Fibroblast of lung (primary cell): Measurements from ENCODE around the gene FAM228A. TPM values are rescaled to one million over a fixed set of nuclear protein-coding genes. Genes with fewer than 3 reads are reported as not detected.

Experiments used
- DNase-seq, 2 donors: peaks; one replicate each; pipeline versions ENCODE4 v3.0.0 to v3.0.0-alpha.2; 2010; ENCODE audit warnings: low read depth in 2 of 2
- H2AFZ ChIP-seq: 2 replicates; pipeline ENCODE4 v1.5.1; 2012; ENCODE audit warnings: low read length, control low read depth, inconsistent platforms
- H3K27ac ChIP-seq: 2 replicates; pipeline ENCODE4 v1.5.1; 2011; ENCODE audit warnings: low read length, control low read depth; ENCODE audit not compliant: insufficient read depth
- H3K27me3 ChIP-seq: 2 replicates; pipeline ENCODE4 v1.5.1; 2011; ENCODE audit warnings: mild to moderate bottlenecking, low read length; ENCODE audit not compliant: control insufficient read depth, insufficient read depth
- H3K36me3 ChIP-seq: 2 replicates; pipeline ENCODE4 v1.5.1; 2011; ENCODE audit warnings: low read length; ENCODE audit not compliant: control insufficient read depth, insufficient read depth
- H3K4me1 ChIP-seq: 2 replicates; pipeline ENCODE4 v1.5.1; 2011; ENCODE audit warnings: low read length; ENCODE audit not compliant: control insufficient read depth, insufficient read depth; ENCODE audit errors: extremely low read depth
- H3K4me2 ChIP-seq: 2 replicates; pipeline ENCODE4 v1.5.1; 2011; ENCODE audit warnings: low read length, control low read depth; ENCODE audit not compliant: insufficient read depth; ENCODE audit errors: extremely low read depth
- H3K4me3 ChIP-seq, 4 experiments: fragments of 200-600 bp in 1 of 4; sonication (generic) in 1 of 4; replicated peaks in 1 of 4; 2 replicates each; pipeline ENCODE4 v1.5.1; 2011 to 2016; ENCODE audit warnings: low read length in 4 of 4, low read depth in 3 of 4, mild to moderate bottlenecking in 3 of 4, control low read depth in 2 of 4, inconsistent platforms in 1 of 4, mixed read lengths in 1 of 4; ENCODE audit not compliant: insufficient read depth in 1 of 4; ENCODE audit errors: control extremely low read depth in 1 of 4
- H3K79me2 ChIP-seq: 2 replicates; pipeline ENCODE4 v1.5.1; 2012; ENCODE audit warnings: mild to moderate bottlenecking, low read length, inconsistent platforms; ENCODE audit not compliant: control insufficient read depth, insufficient read depth
- H3K9ac ChIP-seq: 2 replicates; pipeline ENCODE4 v1.5.1; 2011; ENCODE audit warnings: mild to moderate bottlenecking, low read length, control low read depth; ENCODE audit not compliant: insufficient read depth
- H3K9me3 ChIP-seq: 2 replicates; pipeline ENCODE4 v1.5.1; 2012; ENCODE audit warnings: low read depth, low read length; ENCODE audit not compliant: control insufficient read depth, insufficient read depth
- H4K20me1 ChIP-seq: 2 replicates; pipeline ENCODE4 v1.5.1; 2011; ENCODE audit warnings: low read length; ENCODE audit not compliant: control insufficient read depth, insufficient read depth; ENCODE audit errors: extremely low read depth
- CTCF ChIP-seq, 2 donors: IDR thresholded peaks in 1 of 2; conservative IDR thresholded peaks in 1 of 2; 1 replicate in 1 of 2; 2 replicates in 1 of 2; pipeline ENCODE4 v1.5.1; 2011 to 2012; ENCODE audit warnings: low read length in 2 of 2, control low read depth in 1 of 2, inconsistent platforms in 1 of 2, low read depth in 1 of 2, mild to moderate bottlenecking in 1 of 2
- EZH2 ChIP-seq: IDR thresholded peaks from 2 replicates; pipeline ENCODE4 v1.5.1; 2012; ENCODE audit warnings: low read length, control low read depth, mild to moderate bottlenecking; ENCODE audit errors: missing control alignments
- polyA plus RNA-seq, 2 donors: library from polyadenylated mRNA; depleted of rRNA in 1 of 2; stranded (reverse) in 1 of 2; unstranded in 1 of 2; fragments of >200 nt; gene quantifications; 2 replicates each; pipeline ENCODE4 v1.2.1, GENCODE V29; 2011 to 2012; ENCODE audit warnings: missing spikeins in 1 of 2
- total RNA-seq: library from RNA; depleted of rRNA; stranded (reverse); fragments of >200 nt; gene quantifications from 2 replicates; pipeline ENCODE4 v1.2.1, GENCODE V29; 2014

Gene FAM228A
- total and polyA plus RNA-seq, 2 donors (not counting 1 experiment from before 2014, with no cell fraction given), result 0.99 to 4.3 TPM

GRCh38 chr2:24182507-24182906 lies 7.7 kb downstream of the FAM228A start:
- no peaks in the 10 kb centered on the region for H3K79me2 ChIP-seq
- H3K4me3 ChIP-seq, result no peak overlapping the region
- TF ChIP-seq CTCF (conservative IDR thresholded peaks at IDR 0.05 in 1 of 2, IDR thresholded peaks at IDR 0.05 in 1 of 2; ENCODE audit: low read depth in 1 of 2, low read length in 2 of 2) (no peak), EZH2 (no peak)
- H3K9me3 ChIP-seq, result no peaks in the 10 kb centered on the region
- no peak overlapping the region for H2AFZ ChIP-seq
- no peak overlapping the region for H3K4me2 ChIP-seq
- no peak for DNase-seq
- H3K27ac ChIP-seq, result no peak overlapping the region
- H3K9ac ChIP-seq, result no peak overlapping the region
- H4K20me1 ChIP-seq, result no peaks in the 10 kb centered on the region
- H3K27me3 ChIP-seq, result no peaks in the 10 kb centered on the region
- H3K36me3 ChIP-seq, result no peaks in the 10 kb centered on the region
- H3K4me1 ChIP-seq, result no peaks in the 10 kb centered on the region

GRCh38 chr2:24183366-24184069 lies 8.7 kb downstream of the FAM228A start:
- Histone ChIP-seq H3K4me3 (no peak overlapping the region), H3K79me2 (no peaks in the 10 kb centered on the region), H3K27ac (no peak overlapping the region), H3K4me2 (no peak overlapping the region), H3K27me3 (no peaks in the 10 kb centered on the region), H3K9ac (no peak overlapping the region), H3K9me3 (no peaks in the 10 kb centered on the region), H2AFZ (no peak overlapping the region), H3K36me3 (no peaks in the 10 kb centered on the region), H3K4me1 (no peaks in the 10 kb centered on the region), H4K20me1 (no peaks in the 10 kb centered on the region)
- no peak for DNase-seq
- no peak for TF ChIP-seq CTCF (conservative IDR thresholded peaks at IDR 0.05 in 1 of 2, IDR thresholded peaks at IDR 0.05 in 1 of 2; ENCODE audit: low read depth in 1 of 2, low read length in 2 of 2)
- TF ChIP-seq EZH2, result no peak

GRCh38 chr2:24189551-24189950 lies 14.7 kb downstream of the FAM228A start:
- no peak for TF ChIP-seq EZH2
- no peak for TF ChIP-seq CTCF (conservative IDR thresholded peaks at IDR 0.05 in 1 of 2, IDR thresholded peaks at IDR 0.05 in 1 of 2; ENCODE audit: low read depth in 1 of 2, low read length in 2 of 2)
- no peak overlapping the region for H3K4me3 ChIP-seq

More at GRCh38 chr2:24189551-24189950, 14.7 kb downstream of the FAM228A start:
- Histone ChIP-seq H3K79me2 (no peaks in the 10 kb centered on the region), H3K4me1 (no peaks in the 10 kb centered on the region), H2AFZ (no peak overlapping the region), H3K27me3 (no peaks in the 10 kb centered on the region), H3K9me3 (no peaks in the 10 kb centered on the region), H4K20me1 (no peaks in the 10 kb centered on the region), H3K27ac (no peak overlapping the region), H3K36me3 (no peaks in the 10 kb centered on the region), H3K9ac (no peak overlapping the region), H3K4me2 (no peak overlapping the region)
- no peak for DNase-seq
